Progenitor cell of endocrine pancreas (in vitro differentiated cells): ENCODE data around the gene MGAT5. TPM values are rescaled to one million over a fixed set of nuclear protein-coding genes. Genes with fewer than 3 reads are reported as not detected.
A peak's percentile ranks its signal among the peaks of the same experiment; 100 is the strongest.

Source experiments
- DNase-seq: peaks from one replicate; pipeline ENCODE4 v3.0.0; 2021; ENCODE audit warnings: low spot score; ENCODE audit not compliant: unreplicated experiment
- H3K27ac Mint-ChIP-seq: 2 replicates; pipeline ENCODE4 v1.8.0; 2021; ENCODE audit warnings: mild to moderate bottlenecking, moderate library complexity, mixed read lengths
- H3K27me3 Mint-ChIP-seq: 2 replicates; pipeline ENCODE4 v1.8.0; 2021; ENCODE audit warnings: mixed read lengths
- H3K36me3 Mint-ChIP-seq: 2 replicates; pipeline ENCODE4 v1.8.0; 2022; ENCODE audit warnings: mixed read lengths; ENCODE audit not compliant: insufficient read depth
- H3K4me1 Mint-ChIP-seq: 2 replicates; pipeline ENCODE4 v1.8.0; 2021; ENCODE audit warnings: low read depth, mixed read lengths
- H3K4me3 Mint-ChIP-seq: 2 replicates; pipeline ENCODE4 v1.8.0; 2021; ENCODE audit warnings: low read depth, mild to moderate bottlenecking, moderate library complexity, mixed read lengths
- H3K9me3 Mint-ChIP-seq: 2 replicates; pipeline ENCODE4 v1.8.0; 2021; ENCODE audit warnings: low read depth, mixed read lengths
- CTCF ChIP-seq: fragments of 200-600 bp; sonication (generic); IDR thresholded peaks from one replicate; pipeline ENCODE4 v1.5.0; 2021; ENCODE audit warnings: antibody characterized with exemption, mild to moderate bottlenecking; ENCODE audit not compliant: unreplicated experiment
- total RNA-seq: library from RNA; stranded (reverse); gene quantifications from 2 replicates; pipeline ENCODE4 v1.2.1, GENCODE V29; 2021

MGAT5 gene
- total RNA-seq, 1 donor from 2014 or later = 110 TPM

- Mint-ChIP-seq H3K27ac (peak overlapping the region; percentile 98), H3K4me3 (peak overlapping the region; percentile 74), H3K27me3 (no peaks in the 10 kb centered on the region), H3K4me1 (peaks cover 65% of the 10 kb centered on the region), H3K36me3 (peaks cover 5% of the 10 kb centered on the region), H3K9me3 (no peaks in the 10 kb centered on the region)
- peak; percentile 59 for DNase-seq
- peak; percentile 70 for TF ChIP-seq CTCF
These were observed 158.2 kb downstream of the MGAT5 start for GRCh38 chr2:134411828-134412638.

- H3K27me3 Mint-ChIP-seq = no peaks in the 10 kb centered on the region
- H3K4me3 Mint-ChIP-seq = peak overlapping the region; percentile 74
- no peaks in the 10 kb centered on the region for H3K9me3 Mint-ChIP-seq
- peak; percentile 26 for DNase-seq
- H3K4me1 Mint-ChIP-seq = peaks cover 68% of the 10 kb centered on the region
- no peak for TF ChIP-seq CTCF
- H3K36me3 Mint-ChIP-seq = peaks cover 4% of the 10 kb centered on the region
- H3K27ac Mint-ChIP-seq = peak overlapping the region; percentile 98
These were observed 158.7 kb downstream of the MGAT5 start for GRCh38 chr2:134412639-134412999.

GRCh38 chr2:134413430-134413829, 159.6 kb downstream of the MGAT5 start:
- DNase-seq = no peak
- Mint-ChIP-seq H3K9me3 (no peaks in the 10 kb centered on the region), H3K27ac (peak overlapping the region; percentile 84), H3K4me3 (peak overlapping the region; percentile 74), H3K36me3 (peaks cover 4% of the 10 kb centered on the region), H3K27me3 (no peaks in the 10 kb centered on the region), H3K4me1 (peaks cover 75% of the 10 kb centered on the region)
- TF ChIP-seq CTCF = no peak

- H3K4me1 Mint-ChIP-seq = peaks cover 77% of the 10 kb centered on the region
- H3K27ac Mint-ChIP-seq = peak overlapping the region; percentile 37
- H3K27me3 Mint-ChIP-seq = no peaks in the 10 kb centered on the region
- no peaks in the 10 kb centered on the region for H3K9me3 Mint-ChIP-seq
- peak overlapping the region; percentile 74 for H3K4me3 Mint-ChIP-seq
- no peak for DNase-seq
- no peak for TF ChIP-seq CTCF
- peaks cover 4% of the 10 kb centered on the region for H3K36me3 Mint-ChIP-seq
These were observed 160.0 kb downstream of the MGAT5 start for GRCh38 chr2:134413912-134414311.

- peak overlapping the region; percentile 26 for H3K27ac Mint-ChIP-seq
- H3K27me3 Mint-ChIP-seq = no peaks in the 10 kb centered on the region
These were observed 162.1 kb downstream of the MGAT5 start for GRCh38 chr2:134416018-134416417.

More at GRCh38 chr2:134416018-134416417, 162.1 kb downstream of the MGAT5 start:
- H3K4me3 Mint-ChIP-seq = peak overlapping the region; percentile 32
- DNase-seq = no peak
- H3K4me1 Mint-ChIP-seq = peaks cover 72% of the 10 kb centered on the region
- H3K9me3 Mint-ChIP-seq = no peaks in the 10 kb centered on the region
- H3K36me3 Mint-ChIP-seq = peaks cover 4% of the 10 kb centered on the region
- no peak for TF ChIP-seq CTCF
